ENCODE results near the gene ARX.

DNA sequence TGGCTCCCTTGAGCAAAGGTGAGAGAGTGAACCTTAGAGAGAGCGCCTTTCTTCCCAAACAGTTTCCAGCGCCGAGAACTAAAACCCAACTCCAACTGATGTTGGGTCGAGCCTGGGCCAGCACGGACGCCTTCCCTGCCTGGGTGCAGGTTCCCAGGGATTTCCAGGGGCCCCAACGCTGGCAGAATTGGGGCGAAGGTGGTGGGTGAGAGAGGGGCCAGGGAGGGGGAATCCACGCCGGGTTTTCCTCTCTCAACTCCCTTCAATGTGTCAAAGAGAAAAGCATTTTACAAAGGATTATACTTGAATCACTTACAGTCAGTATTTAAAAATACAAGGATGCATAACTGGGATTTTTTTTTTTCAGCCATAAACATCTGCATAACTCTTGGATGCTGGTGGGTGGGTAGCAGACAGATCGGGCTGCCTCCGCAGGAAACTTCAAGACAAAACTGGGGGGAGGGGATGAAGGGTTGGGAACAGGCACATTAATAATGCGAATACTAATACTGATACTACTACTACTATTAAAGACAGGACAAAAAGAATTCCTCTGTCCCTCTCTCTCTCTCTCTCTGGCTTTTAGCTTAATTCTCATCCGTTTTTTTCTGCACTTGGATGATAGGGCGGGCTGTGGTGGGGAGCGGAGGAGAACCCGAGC is 1.3 kb upstream of the ARX start:
- TF ChIP-seq, protein P1, sequence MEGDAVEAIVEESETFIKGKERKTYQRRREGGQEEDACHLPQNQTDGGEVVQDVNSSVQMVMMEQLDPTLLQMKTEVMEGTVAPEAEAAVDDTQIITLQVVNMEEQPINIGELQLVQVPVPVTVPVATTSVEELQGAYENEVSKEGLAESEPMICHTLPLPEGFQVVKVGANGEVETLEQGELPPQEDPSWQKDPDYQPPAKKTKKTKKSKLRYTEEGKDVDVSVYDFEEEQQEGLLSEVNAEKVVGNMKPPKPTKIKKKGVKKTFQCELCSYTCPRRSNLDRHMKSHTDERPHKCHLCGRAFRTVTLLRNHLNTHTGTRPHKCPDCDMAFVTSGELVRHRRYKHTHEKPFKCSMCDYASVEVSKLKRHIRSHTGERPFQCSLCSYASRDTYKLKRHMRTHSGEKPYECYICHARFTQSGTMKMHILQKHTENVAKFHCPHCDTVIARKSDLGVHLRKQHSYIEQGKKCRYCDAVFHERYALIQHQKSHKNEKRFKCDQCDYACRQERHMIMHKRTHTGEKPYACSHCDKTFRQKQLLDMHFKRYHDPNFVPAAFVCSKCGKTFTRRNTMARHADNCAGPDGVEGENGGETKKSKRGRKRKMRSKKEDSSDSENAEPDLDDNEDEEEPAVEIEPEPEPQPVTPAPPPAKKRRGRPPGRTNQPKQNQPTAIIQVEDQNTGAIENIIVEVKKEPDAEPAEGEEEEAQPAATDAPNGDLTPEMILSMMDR (IDR thresholded peaks at IDR 0.05 in 4 of 5, conservative IDR thresholded peaks at IDR 0.05 in 1 of 5), result no peak
- TF ChIP-seq POLR2A (IDR thresholded peaks at IDR 0.05), result no peak

All from gastrocnemius medialis (tissue), 4 donors.